ENCODE measurements around the gene CD93.

Gene CD93

GRCh38 chr20:23099791-23100719, 13.9 kb upstream of the CD93 start:
- no peak for DNase-seq

GRCh38 chr20:23097636-23098580, 11.8 kb upstream of the CD93 start:
- DNase-seq: no peak

- no peak for DNase-seq
Measured at GRCh38 chr20:23096986-23097520, 10.9 kb upstream of the CD93 start.

- no peak for DNase-seq
Measured at GRCh38 chr20:23096097-23096496, 10.0 kb upstream of the CD93 start.

GRCh38 chr20:23095499-23095898, 9.4 kb upstream of the CD93 start:
- DNase-seq: no peak

- no peak for DNase-seq
Measured at GRCh38 chr20:23094927-23095326, 8.8 kb upstream of the CD93 start.

GRCh38 chr20:23094213-23094896, 8.2 kb upstream of the CD93 start:
- no peak for DNase-seq

GRCh38 chr20:23093613-23094012, 7.5 kb upstream of the CD93 start:
- DNase-seq: no peak

- no peak for DNase-seq
Measured at GRCh38 chr20:23092861-23093495, 6.9 kb upstream of the CD93 start.

- DNase-seq: no peak
Measured at GRCh38 chr20:23092384-23092756, 6.2 kb upstream of the CD93 start.

GRCh38 chr20:23091721-23092383, 5.7 kb upstream of the CD93 start:
- DNase-seq: no peak

GRCh38 chr20:23090878-23091277, 4.8 kb upstream of the CD93 start:
- DNase-seq: no peak

- no peak for DNase-seq
Measured at GRCh38 chr20:23090147-23090546, 4.0 kb upstream of the CD93 start.

- DNase-seq: no peak
Measured at GRCh38 chr20:23088866-23089265, 2.7 kb upstream of the CD93 start.

GRCh38 chr20:23087587-23088251, 1.6 kb upstream of the CD93 start:
- no peak for DNase-seq

GRCh38 chr20:23086931-23087411, 847 bp upstream of the CD93 start:
- no peak for DNase-seq

- no peak for DNase-seq
Measured at GRCh38 chr20:23085436-23086055, 578 bp downstream of the CD93 start.

- DNase-seq: no peak
Measured at GRCh38 chr20:23084845-23085365, 1.2 kb downstream of the CD93 start.

GRCh38 chr20:23084282-23084844, 1.8 kb downstream of the CD93 start:
- DNase-seq: no peak

Measured in activated CD4-positive, alpha-beta T cell treated with anti-CD3 and anti-CD28 coated beads for 1 hour (primary cell).